Sigmoid colon (tissue), 7 donors: ENCODE results near the gene REV3L. TPM values are rescaled to one million over a fixed set of nuclear protein-coding genes. Genes with fewer than 3 reads are reported as not detected.

Source experiments
- DNase-seq: peaks from one replicate; pipeline ENCODE4 v3.0.0-alpha.2; 2019
- H3K27ac ChIP-seq, 4 donors: fragments of 200-600 bp; sonication (generic); one replicate each; pipeline ENCODE4 v1.5.1; 2016 to 2019; ENCODE audit warnings: mild to moderate bottlenecking in 1 of 4
- H3K27me3 ChIP-seq, 3 donors: fragments of 200-600 bp; sonication (generic); one replicate each; pipeline ENCODE4 v1.5.1; 2019; ENCODE audit warnings: mild to moderate bottlenecking in 1 of 3
- H3K36me3 ChIP-seq, 4 donors: fragments of 200-600 bp; sonication (generic); one replicate each; pipeline ENCODE4 v1.5.1; 2016 to 2019
- H3K4me1 ChIP-seq, 4 donors: fragments of 200-600 bp; sonication (generic); one replicate each; pipeline ENCODE4 v1.5.1; 2017 to 2019
- H3K4me3 ChIP-seq, 4 donors: fragments of 200-600 bp; sonication (generic); one replicate each; pipeline ENCODE4 v1.5.1; 2017 to 2019; ENCODE audit warnings: mild to moderate bottlenecking in 2 of 4, moderate library complexity in 1 of 4
- H3K9me3 ChIP-seq, 4 donors: fragments of 200-600 bp in 3 of 4; sonication (generic) in 3 of 4; one replicate each; pipeline versions ENCODE4 v1.5.1 to v1.6.1; 2013 to 2019
- EP300 ChIP-seq, 4 donors: sonication (generic); formaldehyde crosslinking; IDR thresholded peaks; one replicate each; pipeline ENCODE4 v1.6.1; 2017; ENCODE audit warnings: antibody characterized with exemption in 4 of 4
- POLR2A ChIP-seq, 2 donors: fragments of 450-650 bp; IDR thresholded peaks; one replicate each; pipeline ENCODE4 v1.6.1; 2016; ENCODE audit warnings: antibody characterized with exemption in 2 of 2, mild to moderate bottlenecking in 2 of 2, moderate library complexity in 2 of 2
- POLR2AphosphoS5 ChIP-seq, 4 donors: sonication (generic); formaldehyde crosslinking; IDR thresholded peaks; one replicate each; pipeline ENCODE4 v1.6.1; 2017; ENCODE audit warnings: antibody characterized with exemption in 4 of 4
- WGBS, 2 donors: extraction: QIAGEN DNeasy Blood & Tissue Kit; methylation state at CpG; one replicate each; pipeline ENCODE4 v1.1.7; 2013; 5-methylcytosine and 5-hydroxymethylcytosine counted together
- intact Hi-C: fragments of 100-400 bp; cut with DNase I; formaldehyde crosslinking; loops from one replicate; pipeline ENCODE4 v1.15.1; 2023
- polyA plus RNA-seq, 3 donors: library from polyadenylated mRNA; stranded (reverse); fragments of 200-250 nt; gene quantifications; one replicate each; pipeline ENCODE4 v1.2.3, GENCODE V29; 2013
- total RNA-seq, 4 donors: library from RNA; depleted of rRNA; stranded (reverse); fragments of >200 nt; gene quantifications; one replicate each; pipeline ENCODE4 v1.1.0, GENCODE V29; 2016
- TF ChIP-seq, protein P1 (sequence below), 4 experiments: fragments of 450-650 bp in 3 of 4; fragments of 200-600 bp in 1 of 4; IDR thresholded peaks; one replicate each; pipeline ENCODE4 v1.5.1; 2016 to 2019; ENCODE audit warnings: antibody characterized with exemption in 4 of 4, mild to moderate bottlenecking in 3 of 4, moderate library complexity in 2 of 4
- donor health status: healthy with polysubstance abuse.
- donor health status: Bipolar disorder and iron deficiency.
- donor health status: healthy.

Gene REV3L
- total and polyA plus RNA-seq, 7 donors: 3.0 to 122 (median 72.1) TPM

DNA sequence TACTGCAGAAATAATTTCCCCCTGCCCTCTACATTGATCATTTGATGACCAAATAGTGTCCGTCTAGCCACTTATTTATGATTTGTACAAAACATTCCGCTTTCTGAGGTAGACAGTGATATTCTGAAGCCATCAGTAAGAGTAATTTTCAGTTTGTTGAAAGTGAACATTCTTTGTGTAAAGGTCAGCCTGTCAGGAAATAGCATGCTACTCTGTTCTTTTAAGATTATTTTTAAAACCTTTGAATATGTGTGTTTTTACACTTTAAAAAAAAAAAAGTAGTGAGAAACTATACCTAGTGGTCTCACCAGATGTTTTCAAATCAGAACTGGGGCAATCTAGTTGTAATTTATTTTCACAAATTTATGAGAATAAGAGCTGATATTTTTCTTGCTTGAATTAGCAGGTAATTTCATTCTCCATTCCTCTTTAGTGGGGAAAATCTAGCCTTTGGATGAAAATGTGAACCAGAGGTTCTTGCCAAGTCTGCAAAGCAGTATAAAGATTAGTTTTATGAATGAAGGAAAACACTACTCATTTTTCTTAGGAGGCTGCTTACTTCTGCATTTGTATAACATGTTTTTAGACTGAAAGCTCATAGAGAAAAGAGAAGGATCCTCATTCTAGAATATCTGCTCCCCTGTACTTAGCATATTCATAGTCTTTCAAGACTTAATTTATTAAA is 12.1 kb upstream of the REV3L start:
- Histone ChIP-seq H3K4me3 (no peak overlapping the region), H3K27me3 (no peaks in the 10 kb centered on the region), H3K36me3 (no peaks in the 10 kb centered on the region), H3K4me1 (peaks cover 0 to 15% (median 10%) of the 10 kb centered on the region in 4 donors), H3K9me3 (no peaks in the 10 kb centered on the region), H3K27ac (no peak overlapping the region)
- WGBS, 2 donors: 92 to 95% methylated on average over 2 of the region's 2 CpGs
- no peak for TF ChIP-seq EP300 (IDR thresholded peaks at IDR 0.05)
- TF ChIP-seq, protein P1, sequence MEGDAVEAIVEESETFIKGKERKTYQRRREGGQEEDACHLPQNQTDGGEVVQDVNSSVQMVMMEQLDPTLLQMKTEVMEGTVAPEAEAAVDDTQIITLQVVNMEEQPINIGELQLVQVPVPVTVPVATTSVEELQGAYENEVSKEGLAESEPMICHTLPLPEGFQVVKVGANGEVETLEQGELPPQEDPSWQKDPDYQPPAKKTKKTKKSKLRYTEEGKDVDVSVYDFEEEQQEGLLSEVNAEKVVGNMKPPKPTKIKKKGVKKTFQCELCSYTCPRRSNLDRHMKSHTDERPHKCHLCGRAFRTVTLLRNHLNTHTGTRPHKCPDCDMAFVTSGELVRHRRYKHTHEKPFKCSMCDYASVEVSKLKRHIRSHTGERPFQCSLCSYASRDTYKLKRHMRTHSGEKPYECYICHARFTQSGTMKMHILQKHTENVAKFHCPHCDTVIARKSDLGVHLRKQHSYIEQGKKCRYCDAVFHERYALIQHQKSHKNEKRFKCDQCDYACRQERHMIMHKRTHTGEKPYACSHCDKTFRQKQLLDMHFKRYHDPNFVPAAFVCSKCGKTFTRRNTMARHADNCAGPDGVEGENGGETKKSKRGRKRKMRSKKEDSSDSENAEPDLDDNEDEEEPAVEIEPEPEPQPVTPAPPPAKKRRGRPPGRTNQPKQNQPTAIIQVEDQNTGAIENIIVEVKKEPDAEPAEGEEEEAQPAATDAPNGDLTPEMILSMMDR (IDR thresholded peaks at IDR 0.05): no peak
- intact Hi-C loops: no loop called here
- no peak for DNase-seq

DNA sequence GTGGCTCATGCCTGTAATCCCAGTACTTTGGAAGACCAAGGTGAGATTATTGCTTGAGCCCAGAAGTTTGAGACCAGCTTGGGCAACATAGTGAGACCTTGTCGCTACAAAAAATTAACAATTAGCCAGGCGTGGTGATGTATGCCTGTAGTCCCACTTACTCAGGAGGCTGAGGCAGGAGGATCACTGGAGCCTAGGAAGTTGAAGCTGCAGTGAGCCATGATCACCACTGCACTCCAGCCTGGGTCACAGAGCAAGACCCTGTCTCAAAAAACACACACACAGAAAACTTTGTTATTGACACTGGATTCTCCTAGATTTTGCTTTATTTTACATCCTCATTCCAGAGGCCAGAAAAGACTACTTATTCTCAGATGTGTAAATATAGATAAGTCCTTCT is 9.5 kb upstream of the REV3L start:
- Histone ChIP-seq H3K27ac (no peak overlapping the region), H3K4me1 (peaks cover 0 to 15% (median 10%) of the 10 kb centered on the region in 4 donors), H3K36me3 (no peaks in the 10 kb centered on the region), H3K9me3 (no peaks in the 10 kb centered on the region), H3K27me3 (no peaks in the 10 kb centered on the region), H3K4me3 (no peak overlapping the region)
- intact Hi-C loops: no loop called here
- no peak for DNase-seq
- no peak for TF ChIP-seq POLR2AphosphoS5 (IDR thresholded peaks at IDR 0.05)
- TF ChIP-seq, protein P1 (IDR thresholded peaks at IDR 0.05): no peak
- TF ChIP-seq POLR2A (IDR thresholded peaks at IDR 0.05): no peak
- TF ChIP-seq EP300 (IDR thresholded peaks at IDR 0.05): no peak
- WGBS, 2 donors: 97 to 99% methylated on average over 2 of the region's 2 CpGs

DNA sequence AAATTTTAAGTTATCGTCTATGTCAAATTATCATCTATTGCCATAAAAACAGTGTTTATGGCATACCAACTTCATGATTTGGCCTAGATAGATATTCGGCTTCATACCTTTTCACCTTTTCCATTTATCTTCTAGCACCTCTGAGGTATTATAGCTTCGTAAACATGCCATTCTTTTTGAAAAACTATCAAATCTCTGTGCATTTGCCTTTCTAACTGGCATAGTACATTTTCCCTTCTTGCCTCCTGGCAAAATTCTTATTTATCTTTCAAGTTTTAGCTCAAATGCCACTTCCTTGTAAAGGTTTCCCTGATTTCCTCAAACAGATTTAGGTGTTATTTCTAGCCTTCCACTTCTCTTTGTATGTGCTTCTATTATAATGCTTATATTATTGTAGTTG is 7.0 kb upstream of the REV3L start:
- no peak for TF ChIP-seq EP300 (IDR thresholded peaks at IDR 0.05)
- no peak for TF ChIP-seq POLR2A (IDR thresholded peaks at IDR 0.05)
- TF ChIP-seq, protein P1 (IDR thresholded peaks at IDR 0.05): no peak
- no peak for TF ChIP-seq POLR2AphosphoS5 (IDR thresholded peaks at IDR 0.05)
- no peak for DNase-seq
- Histone ChIP-seq H3K4me1 (peaks cover 0 to 16% (median 10%) of the 10 kb centered on the region in 4 donors), H3K9me3 (no peaks in the 10 kb centered on the region), H3K27ac (no peak overlapping the region), H3K27me3 (no peaks in the 10 kb centered on the region), H3K36me3 (no peaks in the 10 kb centered on the region), H3K4me3 (no peak overlapping the region)
- 33 to 76% methylated on average over 3 of the region's 3 CpGs for WGBS, 2 donors
- intact Hi-C loops: no loop called here

DNA sequence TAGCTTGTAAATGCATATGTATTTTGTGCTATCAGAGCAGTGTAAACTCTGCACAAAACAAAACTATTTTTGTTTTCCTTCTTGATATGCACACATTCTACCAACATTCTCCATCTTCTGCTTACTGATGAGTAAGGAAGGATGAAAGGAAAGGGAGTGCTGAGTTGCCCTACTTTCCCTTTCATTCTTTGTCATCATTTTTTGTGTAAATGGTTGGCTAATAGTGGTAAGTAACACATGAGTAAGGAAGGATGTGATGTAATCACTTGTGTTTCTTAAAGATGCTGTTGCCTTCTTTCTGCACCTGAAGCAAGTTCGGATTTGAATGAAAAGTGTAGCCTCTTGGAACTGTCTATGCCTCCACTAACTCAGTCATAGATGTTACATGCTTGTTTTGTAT is 4.6 kb upstream of the REV3L start:
- intact Hi-C loops: no loop called here
- 79 to 89% methylated on average over 1 of the region's 1 CpG for WGBS, 2 donors
- Histone ChIP-seq H3K4me3 (no peak overlapping the region), H3K36me3 (no peaks in the 10 kb centered on the region), H3K9me3 (no peaks in the 10 kb centered on the region), H3K27ac (no peak overlapping the region), H3K27me3 (no peaks in the 10 kb centered on the region), H3K4me1 (peaks cover 0 to 20% (median 15%) of the 10 kb centered on the region in 4 donors)
- TF ChIP-seq, protein P1 (IDR thresholded peaks at IDR 0.05): no peak
- TF ChIP-seq EP300 (IDR thresholded peaks at IDR 0.05) (no peak), POLR2A (IDR thresholded peaks at IDR 0.05) (no peak), POLR2AphosphoS5 (IDR thresholded peaks at IDR 0.05) (peak in 2 of 4 donors; percentile 11 to 32)
- no peak for DNase-seq

DNA sequence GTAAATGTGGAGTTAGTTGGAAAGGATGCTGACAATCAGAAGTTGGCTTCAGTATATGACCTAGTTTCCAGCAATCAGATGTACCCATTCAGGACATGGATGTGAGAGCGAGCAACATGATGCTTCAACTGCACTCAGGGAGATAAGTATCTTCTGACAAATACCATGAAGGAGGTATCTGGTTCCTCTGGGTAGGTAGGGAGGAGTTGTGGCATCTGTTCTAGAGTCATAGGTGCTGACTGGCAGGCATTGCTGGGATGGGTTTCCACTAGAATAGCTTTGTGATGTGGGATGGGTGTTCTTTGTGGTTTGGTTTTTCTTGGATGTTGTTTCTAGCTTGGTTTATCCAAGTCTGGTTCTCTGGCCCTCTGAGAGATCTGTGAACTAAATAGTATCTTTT is 3.9 kb upstream of the REV3L start:
- no peak for DNase-seq
- no peak overlapping the region for H3K4me3 ChIP-seq

More for the DNA sequence above, 3.9 kb upstream of the REV3L start:
- intact Hi-C loops: no loop called here
- TF ChIP-seq, protein P1 (IDR thresholded peaks at IDR 0.05): no peak
- no peak for TF ChIP-seq EP300 (IDR thresholded peaks at IDR 0.05)
- TF ChIP-seq POLR2A (IDR thresholded peaks at IDR 0.05): no peak
- TF ChIP-seq POLR2AphosphoS5 (IDR thresholded peaks at IDR 0.05): no peak
- H3K36me3 ChIP-seq: no peaks in the 10 kb centered on the region
- peaks cover 0 to 20% (median 15%) of the 10 kb centered on the region in 4 donors for H3K4me1 ChIP-seq
- 94 to 96% methylated on average over 1 of the region's 1 CpG for WGBS, 2 donors
- no peaks in the 10 kb centered on the region for H3K27me3 ChIP-seq
- peak overlapping the region in 3 of 4 donors; percentile 35 to 99 (median 99) for H3K27ac ChIP-seq
- no peaks in the 10 kb centered on the region for H3K9me3 ChIP-seq
